ENCODE results near the gene FAM222A. TPM values are rescaled to one million over a fixed set of nuclear protein-coding genes. Genes with fewer than 3 reads are reported as not detected.

FAM222A gene
- total RNA-seq, 1 experiment from 2014 or later: 3.1 TPM

DNA sequence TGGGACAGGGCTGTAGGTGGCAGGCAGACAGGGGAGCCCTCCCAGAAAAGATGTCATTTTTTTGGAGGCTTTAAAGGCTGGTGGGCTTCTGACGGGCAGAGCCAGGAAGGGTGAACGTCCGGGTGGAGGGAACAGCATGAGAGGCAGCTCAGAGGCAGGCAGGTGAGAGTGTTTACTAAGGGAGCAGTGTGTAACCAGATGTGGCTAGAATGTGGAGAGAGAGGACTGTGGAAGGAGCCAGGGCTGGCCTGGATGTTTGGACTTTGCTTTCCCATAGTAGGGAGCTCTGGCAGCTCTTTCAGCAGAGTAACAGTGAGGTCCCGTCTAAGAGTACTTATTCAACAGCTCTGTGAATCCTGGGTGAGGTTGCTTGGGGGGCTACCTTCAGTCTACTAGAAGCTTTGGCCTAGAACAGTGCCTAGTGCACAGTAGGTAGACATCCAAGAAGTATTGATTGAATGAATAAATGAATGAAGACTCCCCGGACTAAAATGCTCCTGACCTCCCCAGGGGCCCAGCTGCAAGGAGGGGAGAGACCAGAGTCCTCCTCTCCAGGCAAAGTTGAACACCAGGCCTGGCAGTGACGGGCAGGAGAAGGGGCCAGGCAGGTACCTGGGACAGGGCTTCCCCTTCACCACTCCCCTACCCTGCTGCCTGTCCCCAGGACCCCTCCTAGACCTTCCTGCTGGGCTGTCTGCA, 8.5 kb downstream of the FAM222A start:
- Histone ChIP-seq H3K9me3 (ENCODE audit: insufficient read depth, low read depth) (no peaks in the 10 kb centered on the region), H2AFZ (no peak overlapping the region), H3K79me2 (ENCODE audit: low read depth) (no peaks in the 10 kb centered on the region), H3K36me3 (ENCODE audit: low read depth) (no peaks in the 10 kb centered on the region), H3F3A (ENCODE audit: insufficient read depth, low read depth) (no peaks in the 10 kb centered on the region), H3K4me2 (no peak overlapping the region), H3K9me2 (ENCODE audit: insufficient read depth) (no peaks in the 10 kb centered on the region), H4K20me1 (ENCODE audit: insufficient read depth) (no peaks in the 10 kb centered on the region), H3K27ac (no peak overlapping the region), H3K27me3 (ENCODE audit: insufficient read depth, low read depth) (no peaks in the 10 kb centered on the region), H3K4me1 (replicated peaks; ENCODE audit: insufficient read depth) (no peaks in the 10 kb centered on the region), H3K4me3 (no peak overlapping the region)
- CTCF ChIA-PET: interaction anchor here (0.6 kb wide), 1 partner anchor 124 kb away, joined by 3 read pairs; no protein-coding TSS in a partner anchor
- BruUV-seq (replicated peaks): no TSS peak
- DNase-seq: no peak
- intact Hi-C loops (cut with micrococcal nuclease; ENCODE audit: unreplicated experiment): no loop called here
- no peak for TF ChIP-seq CTCF (conservative IDR thresholded peaks at IDR 0.05)
- no peak for TF ChIP-seq EZH2 (IDR thresholded peaks at IDR 0.05; ENCODE audit: low read depth)
- POLR2A ChIA-PET (ENCODE audit: unreplicated experiment): no interaction called here

DNA sequence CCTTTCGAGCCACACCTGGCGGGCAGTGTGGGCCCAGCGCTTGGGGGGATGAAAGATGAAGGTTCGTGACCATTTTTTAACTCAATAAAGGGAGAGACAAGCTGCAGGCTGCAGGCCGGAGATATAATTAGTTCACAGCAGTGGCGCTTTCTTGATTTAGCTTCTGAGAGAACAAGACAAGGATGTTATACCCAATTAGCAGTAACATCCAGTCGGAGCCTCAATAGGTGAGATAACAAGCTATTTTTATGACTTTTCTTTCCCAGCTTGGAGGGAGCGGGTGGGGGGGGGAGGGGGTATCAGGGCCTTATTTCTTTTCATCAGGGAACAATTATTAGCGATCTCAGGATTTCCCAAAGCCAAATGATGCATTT, 9.1 kb downstream of the FAM222A start:
- no peak for TF ChIP-seq EZH2 (IDR thresholded peaks at IDR 0.05; ENCODE audit: low read depth)
- no peak for TF ChIP-seq CTCF (conservative IDR thresholded peaks at IDR 0.05)
- no peaks in the 10 kb centered on the region for H3K27me3 ChIP-seq (ENCODE audit: insufficient read depth, low read depth)

DNA sequence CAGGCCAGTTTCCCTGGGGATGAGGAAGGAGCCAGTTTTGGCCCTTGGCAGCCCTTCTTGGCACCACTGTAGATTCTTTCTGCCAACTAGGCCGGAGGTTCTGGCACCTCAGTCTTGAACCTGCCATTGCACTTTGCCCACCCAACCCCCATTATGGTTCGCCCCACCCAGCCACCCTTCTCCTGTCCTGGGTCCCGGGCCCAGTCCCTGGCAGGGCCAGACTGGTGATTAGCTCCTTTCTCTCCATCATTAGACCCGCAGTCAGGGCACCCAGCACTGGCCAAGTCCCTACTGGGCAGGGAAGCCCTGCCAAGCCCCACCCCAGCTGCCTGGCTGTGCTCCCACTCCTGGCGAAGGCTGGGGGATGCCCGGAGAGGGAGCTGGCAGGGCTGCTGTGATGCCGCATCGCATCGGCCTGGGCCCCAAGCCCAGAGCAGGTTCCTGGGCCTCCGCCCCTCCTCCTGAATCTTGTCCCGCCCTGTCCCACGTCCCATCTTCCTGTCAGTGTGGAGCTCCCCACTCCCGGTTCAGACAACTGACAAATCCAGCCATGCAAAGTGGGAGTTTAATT, 9.8 kb downstream of the FAM222A start:
- POLR2A ChIA-PET (ENCODE audit: unreplicated experiment): interaction anchor here (0.6 kb wide), 1 partner anchor 22 kb away, joined by 3 read pairs; no protein-coding TSS in a partner anchor
- intact Hi-C loops (cut with micrococcal nuclease; ENCODE audit: unreplicated experiment): no loop called here
- BruUV-seq (replicated peaks): no TSS peak

More for the DNA sequence above, 9.1 kb downstream of the FAM222A start:
- Histone ChIP-seq H3K9me2 (ENCODE audit: insufficient read depth) (no peaks in the 10 kb centered on the region), H4K20me1 (ENCODE audit: insufficient read depth) (no peaks in the 10 kb centered on the region), H3K4me1 (replicated peaks; ENCODE audit: insufficient read depth) (no peaks in the 10 kb centered on the region), H3K36me3 (ENCODE audit: low read depth) (no peaks in the 10 kb centered on the region), H3F3A (ENCODE audit: insufficient read depth, low read depth) (no peaks in the 10 kb centered on the region), H3K79me2 (ENCODE audit: low read depth) (no peaks in the 10 kb centered on the region), H3K4me2 (no peak overlapping the region), H2AFZ (no peak overlapping the region), H3K27ac (no peak overlapping the region), H3K9me3 (ENCODE audit: insufficient read depth, low read depth) (no peaks in the 10 kb centered on the region), H3K4me3 (no peak overlapping the region)
- no TSS peak for BruUV-seq (replicated peaks)
- POLR2A ChIA-PET (ENCODE audit: unreplicated experiment): interaction anchor here (0.6 kb wide), 1 partner anchor 23 kb away, joined by 3 read pairs; no protein-coding TSS in a partner anchor
- intact Hi-C loops (cut with micrococcal nuclease; ENCODE audit: unreplicated experiment): no loop called here
- CTCF ChIA-PET: interaction anchor here (0.6 kb wide), 1 partner anchor 124 kb away, joined by 3 read pairs; no protein-coding TSS in a partner anchor
- no peak for DNase-seq

More for the DNA sequence above, 9.8 kb downstream of the FAM222A start:
- Histone ChIP-seq H3K4me3 (no peak overlapping the region), H3K79me2 (ENCODE audit: low read depth) (no peaks in the 10 kb centered on the region), H2AFZ (no peak overlapping the region), H3F3A (ENCODE audit: insufficient read depth, low read depth) (no peaks in the 10 kb centered on the region), H3K36me3 (ENCODE audit: low read depth) (no peaks in the 10 kb centered on the region), H3K4me2 (no peak overlapping the region), H3K9me2 (ENCODE audit: insufficient read depth) (no peaks in the 10 kb centered on the region), H4K20me1 (ENCODE audit: insufficient read depth) (no peaks in the 10 kb centered on the region), H3K4me1 (replicated peaks; ENCODE audit: insufficient read depth) (no peaks in the 10 kb centered on the region), H3K27me3 (ENCODE audit: insufficient read depth, low read depth) (no peaks in the 10 kb centered on the region), H3K9me3 (ENCODE audit: insufficient read depth, low read depth) (no peaks in the 10 kb centered on the region), H3K27ac (no peak overlapping the region)
- CTCF ChIA-PET: no interaction called here
- no peak for DNase-seq
- no peak for TF ChIP-seq CTCF (conservative IDR thresholded peaks at IDR 0.05)
- TF ChIP-seq EZH2 (IDR thresholded peaks at IDR 0.05; ENCODE audit: low read depth): no peak

Measured in PC-9 (cell line).